SK-N-MC (cell line): Measurements from ENCODE around the gene C16orf90.

Experiments used
- DNase-seq: peaks from one replicate; pipeline ENCODE4 v3.0.0-alpha.2; 2011; ENCODE audit warnings: low read depth, low spot score
- H3K27ac ChIP-seq: fragments of 200-600 bp; sonication (generic); 2 replicates; pipeline ENCODE4 v1.5.1; 2016; ENCODE audit warnings: mixed run types
- H3K36me3 ChIP-seq: fragments of 200-600 bp; sonication (generic); 2 replicates; pipeline ENCODE4 v1.6.1; 2017; ENCODE audit warnings: antibody characterized with exemption, low read length, mixed read lengths; ENCODE audit not compliant: insufficient read depth
- H3K4me3 ChIP-seq: fragments of 200-600 bp; sonication (generic); 2 replicates; pipeline ENCODE4 v1.5.1; 2016
- H3K9ac ChIP-seq: fragments of 200-600 bp; sonication (generic); 2 replicates; pipeline ENCODE4 v1.8.0; 2017; ENCODE audit warnings: mixed run types, mixed read lengths; ENCODE audit not compliant: insufficient read length
- H3K9me3 ChIP-seq: fragments of 200-600 bp; sonication (generic); 2 replicates; pipeline ENCODE4 v1.6.1; 2017; ENCODE audit warnings: low read depth, mild to moderate bottlenecking, antibody characterized with exemption, low read length, moderate library complexity, mixed read lengths
- EZH2 ChIP-seq: fragments of 200-600 bp; sonication (generic); IDR thresholded peaks from one replicate; pipeline ENCODE4 v1.6.1; 2017; ENCODE audit warnings: antibody characterized with exemption
- FOXP2 ChIP-seq: optimal IDR thresholded peaks from 2 replicates; pipeline ENCODE3; 2011; ENCODE audit warnings: mild to moderate bottlenecking, moderate library complexity; ENCODE audit not compliant: insufficient read depth; ENCODE audit errors: extremely low read length, control extremely low read depth
- POLR2AphosphoS5 ChIP-seq: IDR thresholded peaks from 2 replicates; pipeline ENCODE4 v1.6.1; 2012; ENCODE audit warnings: mild to moderate bottlenecking, low read depth, low read length, borderline replicate concordance

C16orf90 gene

DNA sequence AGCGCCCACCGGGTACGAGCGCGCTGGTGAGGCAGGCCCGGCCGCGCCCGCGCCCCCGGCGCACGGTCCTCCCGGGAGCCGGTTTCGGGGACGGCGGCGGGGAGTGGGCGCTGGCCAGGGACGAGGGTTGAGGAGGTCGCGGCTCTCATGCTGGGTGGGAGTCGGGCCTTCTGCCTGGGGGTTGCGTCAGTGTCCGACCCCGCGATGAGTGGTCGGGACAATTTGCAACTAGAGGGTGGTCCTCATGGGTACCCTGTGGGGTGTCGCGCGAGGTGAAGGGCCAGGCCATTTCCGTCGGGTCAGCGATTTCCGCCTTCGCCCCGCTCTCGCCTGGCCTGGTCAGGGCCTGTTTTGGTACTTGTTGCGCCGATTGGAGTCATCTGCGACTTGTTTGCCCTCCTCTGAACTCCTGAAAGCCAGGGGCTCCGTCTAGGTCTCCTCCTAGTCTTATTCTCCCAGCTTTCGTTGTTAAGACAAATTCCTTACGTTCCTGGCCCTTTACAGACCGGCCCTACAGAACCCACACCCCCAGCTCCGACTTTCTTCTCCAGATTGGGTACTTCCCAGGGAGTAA lies 36.9 kb downstream of the C16orf90 start:
- H3K36me3 ChIP-seq = 0 out of 2 replicates have a peak, but pooled peaks cover 3% of the 10 kb centered on the region
- H3K9me3 ChIP-seq = no peaks in the 10 kb centered on the region
- peak overlapping the region; percentile 89 for H3K9ac ChIP-seq
- no peak for DNase-seq
- TF ChIP-seq FOXP2 (no peak), EZH2 (no peak), POLR2AphosphoS5 (no peak)
- H3K27ac ChIP-seq = peak overlapping the region; percentile 9; the same call in 1 of the 2 replicates
- peak overlapping the region; percentile 85 for H3K4me3 ChIP-seq

DNA sequence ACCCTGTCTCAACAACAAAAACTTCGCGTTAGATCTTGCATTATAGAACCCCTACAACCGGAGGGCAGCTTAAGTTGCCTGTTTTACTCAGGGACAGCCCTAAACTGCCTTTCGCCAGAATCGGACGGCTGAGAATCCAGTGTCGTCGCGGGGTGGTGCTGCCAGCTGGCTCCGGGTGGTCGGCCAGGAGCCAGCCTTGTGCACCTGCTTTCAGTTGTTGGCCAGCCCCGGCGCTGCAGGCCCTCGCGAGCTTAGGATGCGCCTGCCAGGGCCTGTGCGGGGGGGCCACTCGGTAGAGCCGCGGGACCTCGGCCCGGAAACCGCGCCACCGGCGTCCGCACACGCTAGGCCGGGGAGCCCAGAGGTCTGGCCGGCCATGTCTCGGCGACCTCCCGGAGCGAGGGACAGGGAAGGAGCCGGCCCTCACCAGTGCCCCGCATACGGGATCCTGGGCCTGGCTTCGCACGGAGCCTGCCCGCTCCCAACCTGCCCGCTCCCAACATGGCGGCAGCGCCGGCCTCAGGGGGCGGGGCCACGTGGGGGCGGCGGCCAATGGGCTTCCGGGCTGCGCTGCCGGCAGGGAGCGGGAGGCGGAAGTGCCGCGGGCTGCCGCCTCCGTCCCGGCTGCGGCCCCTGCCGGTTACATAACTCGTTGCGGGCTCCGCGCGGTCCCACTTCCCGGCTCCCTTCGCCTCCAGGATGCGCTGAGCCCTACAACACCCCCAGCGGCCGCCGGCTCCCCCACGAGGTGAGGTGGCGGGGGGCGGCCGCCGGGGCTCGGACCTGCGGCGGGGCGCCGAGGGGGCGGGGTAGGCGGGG lies 37.6 kb downstream of the C16orf90 start:
- Histone ChIP-seq H3K36me3 (0 out of 2 replicates have a peak, but pooled peaks cover 3% of the 10 kb centered on the region), H3K9me3 (no peaks in the 10 kb centered on the region), H3K9ac (peak overlapping the region; percentile 89), H3K27ac (peak overlapping the region; percentile 81), H3K4me3 (peak overlapping the region; percentile 85)
- no peak for DNase-seq
- peak; percentile 90 for TF ChIP-seq POLR2AphosphoS5
- no peak for TF ChIP-seq FOXP2

DNA sequence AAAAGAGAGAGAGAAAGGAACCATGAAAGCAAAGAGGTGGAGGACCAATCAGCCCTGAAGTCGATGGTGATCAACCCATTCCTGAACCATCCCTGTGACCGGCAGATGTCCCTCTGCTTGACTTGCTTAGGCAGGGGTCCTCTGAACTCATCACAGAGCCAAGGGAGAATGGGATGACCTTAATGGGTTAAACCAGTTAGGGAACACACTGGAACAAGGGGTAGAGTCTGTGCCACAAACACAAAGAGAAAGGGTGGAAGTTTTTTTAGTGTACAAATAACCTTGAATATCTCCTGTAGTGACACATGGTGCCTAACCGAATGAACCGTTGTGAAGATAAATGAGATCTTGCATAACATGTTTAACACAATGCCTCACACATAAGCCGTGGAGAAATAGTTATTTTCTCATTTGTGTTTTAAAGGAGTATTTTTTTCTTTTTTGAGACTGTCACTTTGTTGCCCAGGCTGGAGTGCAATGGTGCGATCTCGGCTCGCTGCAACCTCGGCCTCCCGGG lies 40.6 kb downstream of the C16orf90 start:
- Histone ChIP-seq H3K36me3 (no peaks in the 10 kb centered on the region; the same call in 1 of the 2 replicates), H3K4me3 (no peak overlapping the region), H3K27ac (peak overlapping the region; percentile 71), H3K9me3 (no peaks in the 10 kb centered on the region), H3K9ac (no peak overlapping the region)
- TF ChIP-seq EZH2 = no peak
- no peak for TF ChIP-seq FOXP2
- TF ChIP-seq POLR2AphosphoS5 = no peak
- DNase-seq = no peak

DNA sequence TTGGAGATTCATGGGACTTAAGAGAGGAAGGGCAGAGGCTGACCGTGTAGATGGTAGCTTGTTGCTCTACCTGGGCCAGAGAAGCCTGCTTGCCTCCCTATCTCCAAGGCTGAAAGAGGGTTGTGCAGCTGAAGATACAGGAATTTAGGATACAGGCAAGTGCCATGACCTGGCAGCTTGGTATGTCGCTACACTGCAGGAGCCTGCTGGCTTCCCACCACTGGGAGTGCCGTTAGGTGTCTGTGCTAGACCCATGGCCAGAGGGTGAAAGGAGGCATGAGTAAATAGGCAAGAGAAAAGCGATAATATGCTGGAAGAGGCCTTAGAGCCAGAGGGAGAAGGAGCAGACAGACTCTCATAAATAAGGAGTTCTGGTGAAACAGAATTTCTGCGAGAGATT lies 41.2 kb downstream of the C16orf90 start:
- H3K27ac ChIP-seq = peak overlapping the region; percentile 71
- TF ChIP-seq FOXP2 = no peak
- no peak for TF ChIP-seq POLR2AphosphoS5
- TF ChIP-seq EZH2 = no peak
- no peaks in the 10 kb centered on the region; the same call in 1 of the 2 replicates for H3K36me3 ChIP-seq
- H3K9ac ChIP-seq = no peak overlapping the region
- DNase-seq = no peak
- no peaks in the 10 kb centered on the region for H3K9me3 ChIP-seq
- H3K4me3 ChIP-seq = no peak overlapping the region

DNA sequence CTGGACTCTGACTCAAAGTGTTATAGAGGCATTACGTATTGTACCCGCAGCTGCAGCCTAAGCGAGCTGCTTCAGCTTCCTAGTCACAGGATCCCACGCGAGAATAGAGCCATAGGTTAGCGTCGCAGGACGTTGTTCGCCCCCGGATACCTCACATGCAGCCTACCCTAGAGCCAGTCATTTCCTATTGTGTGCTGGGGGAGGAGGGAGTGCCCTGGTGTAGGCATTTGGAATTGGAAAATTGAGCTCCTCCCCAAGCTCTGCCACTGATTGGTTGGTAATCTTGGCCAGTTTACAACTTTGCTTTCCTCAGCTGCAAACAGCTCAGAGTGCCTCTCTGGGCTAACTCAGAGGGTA lies 51.3 kb downstream of the C16orf90 start:
- no peak for TF ChIP-seq EZH2
- 0 out of 2 replicates have a peak, but pooled peaks have one; percentile 38 for TF ChIP-seq POLR2AphosphoS5
- H3K36me3 ChIP-seq = peaks cover 48% of the 10 kb centered on the region; the same call in 1 of the 2 replicates
- H3K9me3 ChIP-seq = no peaks in the 10 kb centered on the region
- peak overlapping the region; percentile 87 for H3K9ac ChIP-seq
- H3K27ac ChIP-seq = peak overlapping the region; percentile 78; the same call in 1 of the 2 replicates
- peak overlapping the region; percentile 87 for H3K4me3 ChIP-seq
- no peak for DNase-seq
